WTC11 (cell line): Measurements from ENCODE around the gene ACVR1B.

Source experiments
- AR ChIP-seq: fragments of 250-450 bp; sonication (Bioruptor Pico); IDR thresholded peaks from 2 replicates; pipeline ENCODE4 v1.9.0; 2021; ENCODE audit warnings: mild to moderate bottlenecking
- ESRRA ChIP-seq: sonication (generic); formaldehyde crosslinking; IDR thresholded peaks from 2 replicates; pipeline ENCODE4 v1.8.1; 2022; ENCODE audit warnings: mild to moderate bottlenecking, missing genetic modification reagents, borderline replicate concordance
- JUN ChIP-seq: sonication (generic); formaldehyde crosslinking; IDR thresholded peaks from 2 replicates; pipeline ENCODE4 v1.8.0; 2023; ENCODE audit warnings: mild to moderate bottlenecking, missing genetic modification reagents
- TEAD4 ChIP-seq: sonication (generic); formaldehyde crosslinking; IDR thresholded peaks from 2 replicates; pipeline ENCODE4 v1.8.0; 2022; ENCODE audit warnings: mild to moderate bottlenecking, missing genetic modification reagents
- TF ChIP-seq, protein P1 (sequence below): sonication (generic); formaldehyde crosslinking; IDR thresholded peaks from 2 replicates; pipeline ENCODE4 v1.8.1; 2022; ENCODE audit warnings: low read depth, mild to moderate bottlenecking, moderate library complexity, missing genetic modification reagents, borderline replicate concordance
- TF ChIP-seq, protein P2 (sequence below): fragments of 200-600 bp; IDR thresholded peaks from 2 replicates; pipeline ENCODE4 v1.8.0; 2022; ENCODE audit warnings: antibody characterized with exemption
- TF ChIP-seq, protein P3 (sequence below): sonication (generic); formaldehyde crosslinking; IDR thresholded peaks from 2 replicates; pipeline ENCODE4 v1.8.0; 2023; ENCODE audit warnings: missing genetic modification reagents

- TF ChIP-seq AR (CRISPR knock-in tag) = no peak
- TF ChIP-seq, protein P1, sequence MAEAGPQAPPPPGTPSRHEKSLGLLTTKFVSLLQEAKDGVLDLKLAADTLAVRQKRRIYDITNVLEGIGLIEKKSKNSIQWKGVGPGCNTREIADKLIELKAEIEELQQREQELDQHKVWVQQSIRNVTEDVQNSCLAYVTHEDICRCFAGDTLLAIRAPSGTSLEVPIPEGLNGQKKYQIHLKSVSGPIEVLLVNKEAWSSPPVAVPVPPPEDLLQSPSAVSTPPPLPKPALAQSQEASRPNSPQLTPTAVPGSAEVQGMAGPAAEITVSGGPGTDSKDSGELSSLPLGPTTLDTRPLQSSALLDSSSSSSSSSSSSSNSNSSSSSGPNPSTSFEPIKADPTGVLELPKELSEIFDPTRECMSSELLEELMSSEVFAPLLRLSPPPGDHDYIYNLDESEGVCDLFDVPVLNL = no peak
- TF ChIP-seq, protein P2, sequence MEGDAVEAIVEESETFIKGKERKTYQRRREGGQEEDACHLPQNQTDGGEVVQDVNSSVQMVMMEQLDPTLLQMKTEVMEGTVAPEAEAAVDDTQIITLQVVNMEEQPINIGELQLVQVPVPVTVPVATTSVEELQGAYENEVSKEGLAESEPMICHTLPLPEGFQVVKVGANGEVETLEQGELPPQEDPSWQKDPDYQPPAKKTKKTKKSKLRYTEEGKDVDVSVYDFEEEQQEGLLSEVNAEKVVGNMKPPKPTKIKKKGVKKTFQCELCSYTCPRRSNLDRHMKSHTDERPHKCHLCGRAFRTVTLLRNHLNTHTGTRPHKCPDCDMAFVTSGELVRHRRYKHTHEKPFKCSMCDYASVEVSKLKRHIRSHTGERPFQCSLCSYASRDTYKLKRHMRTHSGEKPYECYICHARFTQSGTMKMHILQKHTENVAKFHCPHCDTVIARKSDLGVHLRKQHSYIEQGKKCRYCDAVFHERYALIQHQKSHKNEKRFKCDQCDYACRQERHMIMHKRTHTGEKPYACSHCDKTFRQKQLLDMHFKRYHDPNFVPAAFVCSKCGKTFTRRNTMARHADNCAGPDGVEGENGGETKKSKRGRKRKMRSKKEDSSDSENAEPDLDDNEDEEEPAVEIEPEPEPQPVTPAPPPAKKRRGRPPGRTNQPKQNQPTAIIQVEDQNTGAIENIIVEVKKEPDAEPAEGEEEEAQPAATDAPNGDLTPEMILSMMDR = no peak
- no peak for TF ChIP-seq TEAD4 (CRISPR knock-in tag)
- TF ChIP-seq JUN (CRISPR knock-in tag) = no peak
- no peak for TF ChIP-seq ESRRA
- TF ChIP-seq, protein P3, sequence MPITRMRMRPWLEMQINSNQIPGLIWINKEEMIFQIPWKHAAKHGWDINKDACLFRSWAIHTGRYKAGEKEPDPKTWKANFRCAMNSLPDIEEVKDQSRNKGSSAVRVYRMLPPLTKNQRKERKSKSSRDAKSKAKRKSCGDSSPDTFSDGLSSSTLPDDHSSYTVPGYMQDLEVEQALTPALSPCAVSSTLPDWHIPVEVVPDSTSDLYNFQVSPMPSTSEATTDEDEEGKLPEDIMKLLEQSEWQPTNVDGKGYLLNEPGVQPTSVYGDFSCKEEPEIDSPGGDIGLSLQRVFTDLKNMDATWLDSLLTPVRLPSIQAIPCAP (CRISPR knock-in tag) = no peak
Observed at GRCh38 chr12:51997136-51997535, 45.6 kb downstream of the ACVR1B start.
